Right forelimb (tissue), 1 donor: ENCODE results near the gene PIP5K1B.
"Not testable (repeated sequence)": the region's sequence is repeated elsewhere in the genome, so short reads cannot be mapped to it uniquely, and the experiment has no call there.

Experiments
- DNase-seq: peaks from one replicate; pipeline ENCODE4 v3.0.0-alpha.2; 2018

The PIP5K1B gene, protein sequence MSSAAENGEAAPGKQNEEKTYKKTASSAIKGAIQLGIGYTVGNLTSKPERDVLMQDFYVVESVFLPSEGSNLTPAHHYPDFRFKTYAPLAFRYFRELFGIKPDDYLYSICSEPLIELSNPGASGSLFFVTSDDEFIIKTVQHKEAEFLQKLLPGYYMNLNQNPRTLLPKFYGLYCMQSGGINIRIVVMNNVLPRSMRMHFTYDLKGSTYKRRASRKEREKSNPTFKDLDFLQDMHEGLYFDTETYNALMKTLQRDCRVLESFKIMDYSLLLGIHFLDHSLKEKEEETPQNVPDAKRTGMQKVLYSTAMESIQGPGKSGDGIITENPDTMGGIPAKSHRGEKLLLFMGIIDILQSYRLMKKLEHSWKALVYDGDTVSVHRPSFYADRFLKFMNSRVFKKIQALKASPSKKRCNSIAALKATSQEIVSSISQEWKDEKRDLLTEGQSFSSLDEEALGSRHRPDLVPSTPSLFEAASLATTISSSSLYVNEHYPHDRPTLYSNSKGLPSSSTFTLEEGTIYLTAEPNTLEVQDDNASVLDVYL

DNA sequence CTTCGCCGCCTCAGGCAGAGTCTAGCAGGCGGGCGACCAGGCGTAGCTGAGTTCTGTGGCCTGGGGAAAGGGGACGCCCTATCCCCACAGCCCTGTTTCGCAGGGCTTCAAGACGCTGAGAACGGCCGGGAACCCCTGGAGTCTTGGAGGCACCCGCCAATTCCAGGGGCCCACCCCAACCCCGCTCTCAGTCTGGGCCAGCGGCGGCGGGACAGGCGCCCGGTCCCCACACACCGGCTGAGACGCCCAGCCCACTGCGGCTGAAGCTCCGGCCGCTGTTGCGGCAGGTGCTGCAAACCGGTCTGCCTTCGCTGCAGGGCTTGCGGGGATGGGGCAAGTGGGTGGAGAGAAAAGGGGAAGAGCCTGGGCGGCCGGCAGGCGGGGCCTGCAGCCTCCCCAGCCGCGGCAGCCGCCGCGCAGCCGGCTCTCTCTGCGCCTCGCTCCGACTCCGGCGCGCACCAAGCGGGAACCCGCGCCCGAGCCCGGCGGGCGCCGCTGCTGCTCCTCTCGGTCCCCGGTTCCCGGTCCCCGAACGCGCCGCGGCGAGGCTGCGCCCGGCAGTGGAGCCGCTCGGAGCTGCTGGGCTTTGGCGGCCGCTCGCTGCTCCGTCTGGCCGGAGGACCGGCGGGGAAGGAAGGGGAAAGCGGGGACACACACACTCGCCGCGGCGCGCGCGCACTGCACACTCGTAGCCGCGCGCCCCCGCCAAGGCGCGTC lies at the start of gene PIP5K1B:
Gene PIP5K1B (plus strand): TSS at position 427 of the 717 bp plus-strand sequence. CDS start 117,375 bp downstream, outside the sequence.
- peak; percentile 74 for DNase-seq

DNA sequence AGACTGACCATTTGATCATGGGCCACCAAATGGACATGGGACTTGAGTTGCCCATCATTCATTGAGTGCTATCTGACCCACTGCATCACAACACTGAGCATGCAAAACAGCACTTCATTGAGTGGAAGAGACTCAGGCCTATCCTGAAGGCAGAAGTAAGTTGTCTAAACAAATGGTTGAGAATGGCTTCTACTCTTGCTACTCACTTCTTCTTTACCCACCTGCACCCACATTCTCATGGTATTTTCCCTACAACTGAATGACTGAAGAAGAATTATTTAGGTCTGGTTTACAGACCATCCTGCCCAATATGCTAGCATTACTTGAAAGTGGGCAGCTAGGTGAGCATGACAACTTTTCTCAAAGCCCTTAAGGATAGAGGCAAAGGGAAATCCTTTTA lies 41.0 kb upstream of the PIP5K1B start:
- DNase-seq = no peak

DNA sequence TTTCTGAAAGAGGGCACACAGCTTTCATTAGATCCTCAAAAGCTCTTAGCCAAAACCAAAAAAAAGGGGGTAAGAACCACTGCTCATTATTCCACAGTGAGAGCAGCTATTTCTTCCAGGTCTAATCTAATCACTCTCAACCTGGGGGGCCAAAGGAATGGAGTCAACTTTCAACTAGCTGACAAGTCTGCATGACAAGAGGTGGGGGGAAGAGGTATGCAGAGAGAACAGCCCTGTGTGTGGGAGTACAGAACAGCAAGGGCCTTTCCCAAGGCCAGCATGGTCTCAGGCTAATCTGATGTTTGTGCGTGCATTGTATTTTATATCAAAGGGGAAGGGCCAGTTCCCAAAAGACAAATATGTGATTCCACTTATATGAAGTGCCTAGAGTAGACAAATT lies 36.9 kb upstream of the PIP5K1B start:
- no peak for DNase-seq

DNA sequence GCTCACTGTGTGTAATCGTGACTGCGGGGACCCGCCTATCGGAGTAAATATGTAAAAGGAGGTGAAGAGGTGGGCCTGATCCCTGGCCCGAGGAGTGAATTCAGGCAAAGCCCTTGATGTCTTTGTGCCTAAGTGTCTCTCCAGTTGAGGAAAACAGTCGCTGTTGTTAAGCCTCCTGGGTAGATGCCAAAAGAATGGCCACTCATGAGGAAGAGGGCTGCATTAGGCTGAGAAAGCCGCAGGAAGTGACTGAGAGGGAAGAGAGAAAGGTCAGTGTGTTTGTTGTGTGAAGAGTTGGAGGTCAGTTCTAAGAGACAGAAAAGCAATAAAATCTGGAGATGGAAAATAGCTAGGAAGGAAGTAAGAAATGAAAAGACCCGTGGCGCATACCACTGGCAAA lies 35.8 kb upstream of the PIP5K1B start:
- no peak for DNase-seq

DNA sequence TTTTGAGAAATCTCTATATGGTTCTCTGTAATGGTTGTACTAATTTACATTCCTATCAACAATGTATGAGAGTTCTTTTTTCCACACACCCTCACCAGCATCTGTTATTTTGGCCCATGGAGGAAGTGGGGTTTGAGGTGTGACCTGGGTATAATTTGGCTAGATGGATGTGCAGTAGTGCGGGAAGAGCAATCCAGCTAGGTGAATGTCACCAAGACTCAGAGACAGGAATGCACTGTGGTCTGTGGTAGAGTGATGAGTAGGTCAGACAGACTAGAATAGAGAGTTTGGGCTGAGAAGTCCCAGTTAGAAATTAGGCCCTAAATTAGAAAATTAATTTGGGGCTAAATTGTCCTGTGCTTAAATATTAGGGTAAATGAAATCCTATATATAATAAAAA lies 32.8 kb upstream of the PIP5K1B start:
- DNase-seq = no peak

DNA sequence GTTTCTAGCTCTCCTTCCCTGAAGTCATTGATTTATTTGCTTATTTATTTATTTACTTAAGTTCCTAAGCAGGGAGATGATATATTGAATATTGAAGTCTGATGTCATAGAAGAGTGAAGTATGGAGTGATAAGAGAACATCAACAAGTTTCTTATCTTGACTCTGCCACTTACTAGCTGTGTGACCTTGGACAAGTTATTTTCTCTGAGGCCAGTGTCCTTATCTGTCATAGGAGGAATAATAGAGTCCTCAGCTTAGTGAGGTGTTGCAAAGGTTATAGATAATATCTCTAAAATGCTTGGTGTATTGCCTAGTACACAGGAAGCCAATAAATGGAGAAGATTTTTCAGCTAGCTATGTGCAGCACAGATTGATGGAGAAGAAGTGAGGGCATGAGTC lies 32.4 kb upstream of the PIP5K1B start:
- no peak for DNase-seq

DNA sequence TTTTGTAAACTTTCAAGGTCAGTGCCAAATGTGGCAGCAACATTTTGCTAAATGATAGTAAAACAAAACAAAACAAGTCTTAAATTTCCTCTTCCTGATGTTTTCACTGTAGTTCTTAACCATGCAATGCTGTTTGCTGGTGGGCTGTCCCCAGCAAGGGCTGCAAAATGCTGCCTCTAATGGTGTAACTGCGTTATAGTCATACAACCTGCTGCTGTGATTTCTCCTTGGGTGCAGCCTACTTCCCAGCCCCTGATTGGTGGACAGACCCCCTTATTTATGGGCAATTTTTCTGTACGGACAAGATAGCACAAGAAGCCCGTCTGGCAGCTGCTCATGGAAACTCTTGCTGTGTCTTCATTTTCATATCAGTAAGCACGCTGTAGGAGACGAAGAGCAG lies 26.6 kb upstream of the PIP5K1B start:
- DNase-seq = no peak

DNA sequence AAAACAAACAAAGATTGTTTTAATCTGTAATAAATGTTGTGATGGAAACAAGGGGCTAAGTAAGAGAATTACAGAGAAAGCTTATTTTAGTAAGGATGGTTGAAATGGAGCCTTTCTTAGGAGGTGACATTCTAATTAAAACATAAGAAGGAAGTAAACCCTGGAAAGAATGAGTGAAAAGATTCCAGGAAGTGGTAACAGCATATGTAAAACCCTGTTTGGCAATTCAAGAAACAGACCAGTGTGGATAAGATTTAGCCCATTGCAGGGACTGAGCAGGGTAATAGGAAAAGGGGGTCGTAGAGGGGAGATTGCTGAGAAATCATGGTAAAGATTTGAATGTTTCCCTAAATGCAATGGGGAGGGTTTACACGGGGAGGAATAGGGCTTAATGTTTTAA lies 21.6 kb upstream of the PIP5K1B start:
- DNase-seq = no peak

DNA sequence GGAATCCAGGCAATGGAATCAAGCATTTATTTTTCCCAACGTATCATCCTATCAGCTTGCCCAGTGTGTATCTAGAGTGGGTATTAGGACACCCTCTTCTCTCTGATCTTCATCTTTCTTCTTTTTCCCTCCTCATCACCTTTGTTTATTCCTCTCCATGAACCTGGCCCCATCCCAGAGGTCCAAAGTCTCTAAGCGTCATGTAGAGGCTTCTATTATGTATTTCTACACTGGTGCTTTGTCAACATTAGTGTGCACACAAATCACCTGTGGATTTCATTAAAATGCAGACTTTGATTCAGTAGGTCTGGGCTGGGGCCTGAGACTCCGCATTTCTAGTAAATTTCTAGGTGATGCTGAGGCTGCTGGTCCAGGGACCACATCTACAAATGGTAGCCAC lies 19.8 kb upstream of the PIP5K1B start:
- no peak for DNase-seq

DNA sequence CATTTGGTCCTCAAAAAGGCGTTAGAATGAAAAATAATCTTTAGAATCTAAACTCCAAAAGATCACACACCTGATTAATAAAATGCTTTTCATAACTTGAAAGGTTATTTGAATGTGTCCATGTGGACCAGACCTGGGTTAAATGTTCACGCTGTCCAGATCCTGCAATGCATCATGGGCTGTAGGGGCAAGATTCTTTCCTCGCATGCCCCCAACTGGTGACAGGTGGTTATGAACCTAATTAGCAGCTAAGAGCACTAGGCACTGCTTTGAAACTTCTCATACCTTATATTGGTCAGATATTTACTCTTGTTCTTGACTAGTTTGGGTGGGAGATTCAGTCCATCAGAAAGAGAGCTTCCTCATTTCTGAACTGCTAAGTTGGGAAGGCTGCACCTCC lies 19.3 kb upstream of the PIP5K1B start:
- no peak for DNase-seq

DNA sequence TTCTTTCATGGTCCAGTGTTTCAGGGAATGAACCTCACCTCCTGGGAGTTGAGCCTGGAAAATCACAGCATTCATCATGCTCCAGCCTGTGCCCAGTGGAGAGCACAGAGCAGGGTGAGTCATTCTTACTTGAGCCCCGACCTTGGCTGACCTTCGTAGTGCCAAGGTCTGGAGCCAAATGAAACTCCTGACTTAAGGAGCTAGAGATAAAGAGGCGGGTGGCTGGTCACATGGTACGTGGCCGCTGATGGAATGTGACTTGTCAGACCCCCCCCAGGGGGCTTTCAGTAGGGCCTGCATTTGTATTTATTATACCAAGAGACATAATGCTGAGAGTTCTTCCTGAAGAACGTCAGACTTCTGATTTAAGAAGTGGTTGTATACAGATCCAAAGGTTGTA lies 15.0 kb upstream of the PIP5K1B start:
- DNase-seq = no peak

DNA sequence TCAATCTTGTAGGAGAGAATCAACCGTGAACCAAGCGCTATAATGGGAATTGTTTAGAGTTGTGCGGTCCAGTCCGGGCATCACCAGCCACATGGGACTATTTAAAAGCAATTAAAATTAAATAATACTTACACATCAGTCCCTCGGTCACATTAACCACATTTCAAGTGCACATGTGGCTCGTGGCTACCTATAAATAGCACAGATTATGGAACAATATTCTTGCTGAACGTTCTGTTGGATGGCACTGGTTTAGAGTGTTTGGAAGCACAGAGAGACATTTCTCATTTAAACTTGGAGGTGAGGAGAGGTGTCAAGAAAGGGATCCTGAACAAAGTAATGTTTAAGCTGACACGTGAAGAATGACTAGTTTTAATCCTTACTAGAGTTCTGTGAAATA lies 12.5 kb upstream of the PIP5K1B start:
- DNase-seq = no peak

DNA sequence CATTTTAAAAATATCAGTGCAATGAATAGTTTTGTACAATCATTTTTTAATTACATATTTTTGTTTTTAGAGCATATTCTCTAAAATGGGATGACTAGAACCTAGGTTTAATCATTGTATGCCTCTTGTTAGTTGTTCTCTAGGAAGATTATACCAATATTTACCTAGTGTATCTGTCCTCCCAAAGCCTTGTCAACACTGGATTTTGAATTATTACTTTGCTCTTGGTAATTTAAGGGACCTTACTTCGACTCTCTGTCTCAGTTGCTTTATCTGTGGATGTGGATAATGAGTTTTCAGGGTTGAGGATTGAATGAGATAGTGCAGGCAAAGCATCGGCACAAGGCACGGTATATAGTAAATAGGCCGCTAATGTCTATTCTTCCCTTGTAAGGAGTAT lies 10.9 kb upstream of the PIP5K1B start:
- DNase-seq = no peak

DNA sequence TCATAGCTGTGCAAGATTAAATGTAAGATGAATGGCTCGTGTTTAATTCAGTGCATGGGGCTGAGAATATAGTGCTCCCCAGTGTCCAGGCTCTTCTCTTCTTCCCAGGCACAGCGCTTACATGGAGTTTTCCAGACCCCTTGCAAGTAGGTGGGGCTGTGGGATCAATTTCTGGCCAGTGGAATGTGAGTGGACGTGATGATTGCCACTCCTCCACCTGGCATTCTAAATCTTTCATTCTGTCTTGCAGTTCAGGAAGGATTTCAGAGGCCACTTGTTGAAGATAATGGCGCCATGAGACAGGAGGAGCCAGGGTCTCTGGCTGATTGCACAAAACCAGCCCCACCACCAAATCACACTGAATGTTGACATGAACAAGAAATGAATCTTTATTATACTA lies 7.2 kb upstream of the PIP5K1B start:
- DNase-seq = no peak

DNA sequence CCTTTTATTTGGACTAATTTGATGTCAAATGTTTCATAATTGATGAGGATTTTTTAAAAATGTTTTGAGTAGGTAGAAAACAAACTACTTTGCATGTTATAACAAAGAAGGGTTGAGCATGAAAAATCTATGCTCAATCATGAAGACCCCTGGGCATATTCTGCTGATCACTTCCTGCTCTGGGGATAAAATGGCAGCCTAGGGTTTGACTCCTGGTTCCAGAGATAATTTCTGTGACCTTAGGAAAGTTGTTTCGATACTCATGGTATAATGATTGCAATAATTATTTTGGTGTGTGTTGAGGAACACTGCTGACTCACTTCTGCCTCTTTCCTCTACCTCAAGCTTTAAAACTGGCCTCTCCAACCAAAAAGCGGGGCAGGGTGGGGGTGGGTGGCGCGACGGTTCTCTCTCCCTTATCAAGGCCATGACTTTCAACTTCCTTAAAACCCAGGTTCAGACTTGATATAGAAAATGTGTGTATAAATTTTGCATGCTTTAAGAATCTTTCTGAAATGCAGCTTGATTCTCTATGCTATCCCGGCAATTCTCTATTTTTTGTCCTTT lies 6.0 kb upstream of the PIP5K1B start:
- no peak for DNase-seq

DNA sequence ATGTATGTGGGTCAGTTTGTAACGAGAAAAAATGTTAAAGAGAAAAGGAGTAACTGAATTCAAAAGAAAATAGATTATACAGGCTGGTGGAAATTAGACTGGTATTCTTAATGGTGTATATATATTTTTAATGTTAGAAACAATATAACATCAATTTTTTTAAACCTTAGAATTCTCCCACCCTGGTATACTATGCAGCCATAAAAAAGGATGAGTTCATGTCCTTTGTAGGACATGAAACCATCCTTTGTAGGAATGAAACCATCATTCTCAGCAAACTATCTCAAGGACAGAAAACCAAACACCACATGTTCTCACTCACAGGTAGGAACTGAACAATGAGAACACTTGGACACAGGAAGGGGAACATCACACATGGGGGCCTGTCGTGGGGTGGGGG lies 5.4 kb upstream of the PIP5K1B start:
- not testable (repeated sequence) for DNase-seq

DNA sequence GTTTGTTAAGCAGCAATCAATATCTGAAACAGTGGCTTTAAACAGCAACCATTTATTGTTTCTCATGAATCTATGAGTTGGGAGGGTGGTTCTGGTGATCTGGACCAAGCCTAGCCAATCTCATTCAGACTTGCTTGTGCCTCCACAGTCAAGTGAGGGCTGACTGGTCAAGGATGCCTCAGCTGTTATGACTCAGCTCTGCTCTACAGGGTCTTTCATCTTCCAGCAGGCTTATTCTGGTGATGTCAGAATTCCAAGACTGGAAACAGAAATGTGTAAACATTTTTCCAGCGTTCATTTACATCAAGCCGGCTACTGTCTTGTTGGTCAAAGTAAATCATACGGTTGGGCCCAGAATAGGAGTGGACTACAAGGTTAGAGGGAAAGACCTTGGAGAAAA lies 2.5 kb upstream of the PIP5K1B start:
- no peak for DNase-seq

DNA sequence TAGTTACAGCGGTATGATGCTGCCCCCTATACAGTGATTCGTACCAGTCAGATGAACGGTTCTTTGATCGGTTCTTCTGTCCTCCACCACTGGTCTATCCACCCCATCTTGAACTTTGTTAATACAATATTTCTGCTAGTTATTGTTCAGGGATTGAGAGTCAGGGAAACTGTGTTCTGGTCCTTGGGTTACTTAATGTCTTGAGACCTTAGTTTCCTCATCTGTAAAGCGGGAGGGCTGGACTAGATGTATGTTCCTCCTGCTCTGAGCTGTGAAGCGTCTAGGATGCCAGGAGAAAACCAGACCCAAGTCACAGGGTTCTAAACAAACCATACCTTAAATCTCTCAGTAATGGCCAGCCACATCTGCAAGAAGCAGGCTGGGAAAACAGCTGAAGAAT lies 1.4 kb upstream of the PIP5K1B start:
- DNase-seq = no peak

DNA sequence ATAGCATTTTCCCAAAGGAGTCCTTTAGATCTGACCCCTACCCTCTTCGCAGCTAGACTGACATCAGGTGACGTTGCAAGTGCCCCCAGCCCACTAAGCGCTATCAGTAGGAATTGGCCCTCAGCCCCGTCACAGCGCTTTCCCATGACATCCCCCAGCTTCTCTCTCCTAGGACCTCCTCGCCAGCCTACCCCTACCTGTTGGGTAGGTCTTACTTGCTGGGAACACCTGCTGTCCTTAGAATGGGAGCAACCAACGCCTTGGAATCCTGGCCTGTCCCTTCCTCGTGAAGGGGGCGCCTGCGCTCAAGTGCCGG lies 584 bp upstream of the PIP5K1B start:
- DNase-seq = no peak

DNA sequence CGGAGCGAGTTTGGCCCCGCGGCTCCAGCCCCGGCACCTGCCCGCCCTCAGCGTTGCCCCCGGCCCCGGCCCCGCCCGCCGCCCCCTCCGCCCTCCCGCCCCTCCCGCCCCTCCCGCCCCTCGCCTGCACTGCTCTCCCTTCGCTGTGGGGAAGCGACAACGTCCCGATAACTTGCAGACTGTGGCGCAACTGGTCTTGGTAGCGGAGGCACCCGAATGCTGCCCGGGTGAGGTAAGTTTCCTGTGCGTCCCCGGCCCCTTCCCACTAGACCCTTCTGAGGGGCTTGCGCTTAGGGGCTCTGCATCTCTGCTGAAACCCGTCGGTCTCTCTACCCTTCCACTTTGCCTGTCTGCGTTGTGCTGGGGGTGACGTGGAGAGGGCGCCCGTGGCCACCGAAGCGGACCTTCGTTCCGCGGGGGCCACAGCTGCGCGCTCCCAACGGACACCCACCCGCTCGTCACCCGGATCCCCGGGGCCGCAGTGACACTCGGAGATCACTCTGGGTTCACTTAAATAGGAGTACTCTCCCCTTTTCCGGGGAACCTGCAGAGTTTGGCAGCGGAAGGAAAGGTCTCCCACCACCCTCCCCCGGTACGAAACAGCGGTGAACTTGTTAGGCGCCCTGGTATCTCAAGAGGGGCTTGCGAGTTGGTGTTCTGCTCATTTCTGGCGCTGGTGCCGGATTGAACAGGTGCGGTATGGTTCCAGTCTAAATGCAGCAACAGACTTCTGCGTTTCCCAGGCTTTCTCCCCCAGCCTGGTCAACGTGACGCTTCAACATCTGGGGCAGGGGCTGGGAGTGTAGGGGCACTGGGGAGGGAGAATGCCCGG lies 707 bp downstream of the PIP5K1B start:
- DNase-seq = peak; percentile 52

DNA sequence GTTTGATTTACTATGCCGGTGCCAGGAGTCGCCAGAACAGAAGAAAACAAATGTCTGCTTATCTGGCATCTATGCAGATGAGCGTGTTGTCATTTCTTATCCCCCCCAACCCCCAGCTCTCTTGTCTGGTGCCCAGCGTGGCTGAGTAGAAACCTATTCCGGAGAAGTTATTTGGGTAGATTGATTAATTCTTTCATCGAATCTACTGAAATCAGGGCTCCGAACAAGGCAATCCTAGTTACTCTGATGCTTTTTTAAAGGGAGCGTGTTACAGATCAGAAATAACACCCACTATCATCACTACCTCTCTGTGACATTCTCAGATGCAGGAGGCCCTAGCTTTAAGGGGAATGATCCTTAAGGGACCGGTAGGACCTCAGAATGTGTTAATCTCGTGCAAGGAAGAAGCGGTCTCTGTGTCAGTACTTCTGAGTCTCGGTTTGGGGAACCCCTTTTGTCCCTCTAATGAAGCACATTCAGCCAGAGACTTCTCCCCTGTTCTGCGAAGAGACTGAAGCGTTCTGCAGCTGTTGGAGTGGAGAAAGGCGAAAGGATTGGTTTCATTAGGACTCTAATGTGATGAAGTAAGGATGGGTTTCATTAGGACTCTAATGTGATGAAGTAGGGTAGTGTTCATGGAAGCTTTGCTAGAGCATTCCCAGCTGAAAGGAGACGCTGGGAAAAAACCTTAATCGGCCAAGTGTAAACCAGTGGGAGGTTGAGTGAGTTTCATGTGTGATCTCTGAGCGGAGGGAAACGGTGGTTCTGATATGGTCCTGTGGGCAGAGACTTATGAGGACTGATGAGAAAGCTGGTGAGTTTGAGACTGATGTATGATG lies 1.5 kb downstream of the PIP5K1B start:
- DNase-seq = no peak

DNA sequence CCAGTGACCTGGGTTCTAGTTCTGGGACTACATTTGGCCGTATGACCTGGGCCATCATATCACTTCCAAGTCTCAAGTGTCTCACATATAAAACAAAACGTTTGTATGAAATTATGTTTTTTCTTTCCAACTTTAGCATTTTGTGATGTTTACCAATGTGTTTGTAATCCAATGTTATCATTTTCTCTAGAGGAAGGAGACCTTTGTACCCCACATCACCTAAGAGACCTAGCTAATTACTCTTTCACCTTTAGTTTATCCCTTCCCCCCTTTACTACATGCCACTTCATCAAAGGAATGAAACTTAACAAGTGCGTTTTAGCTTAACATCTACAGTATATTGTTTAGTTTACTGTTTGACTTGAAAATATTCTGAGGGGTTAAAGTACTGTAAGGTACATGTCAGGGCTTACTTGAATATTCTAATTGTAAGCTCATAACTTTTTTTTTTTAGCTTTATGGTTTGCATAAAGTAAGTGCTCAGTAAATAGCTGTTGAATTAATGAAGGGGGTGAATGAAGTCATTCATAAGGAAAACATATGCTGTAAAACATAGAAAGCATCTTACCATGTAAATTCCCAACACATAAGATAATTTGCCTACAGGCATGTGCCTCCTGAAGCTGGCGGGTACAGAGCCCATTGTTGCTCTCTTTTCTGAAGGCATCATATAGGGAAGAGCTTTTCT lies 2.9 kb downstream of the PIP5K1B start:
- no peak for DNase-seq
